Muscle layer of duodenum (tissue), 2 donors: Measurements from ENCODE around the gene RBL2.

Experiments used
- H3K27ac ChIP-seq: one replicate; pipeline ENCODE4 v1.7.0; 2013; ENCODE audit warnings: mild to moderate bottlenecking, low read length
- H3K27me3 ChIP-seq: one replicate; pipeline ENCODE4 v1.7.0; 2013; ENCODE audit warnings: low read depth, mild to moderate bottlenecking, control low read depth, low read length
- H3K36me3 ChIP-seq, 2 donors: one replicate each; pipeline ENCODE4 v1.7.0; 2013; ENCODE audit warnings: low read length in 2 of 2, control low read depth in 1 of 2, mild to moderate bottlenecking in 1 of 2; ENCODE audit not compliant: insufficient read depth in 2 of 2, control insufficient read depth in 1 of 2
- H3K4me1 ChIP-seq, 2 donors: one replicate each; pipeline ENCODE4 v1.7.0; 2013; ENCODE audit warnings: low read length in 2 of 2, mild to moderate bottlenecking in 2 of 2, control low read depth in 1 of 2, moderate library complexity in 1 of 2; ENCODE audit not compliant: insufficient read depth in 2 of 2, control insufficient read depth in 1 of 2
- H3K4me3 ChIP-seq, 2 donors: one replicate each; pipeline ENCODE4 v1.7.0; 2013; ENCODE audit warnings: low read length in 2 of 2, low read depth in 1 of 2, mild to moderate bottlenecking in 1 of 2
- H3K9me3 ChIP-seq, 2 donors: one replicate each; pipeline ENCODE4 v1.7.0; 2013; ENCODE audit warnings: low read length in 2 of 2, control low read depth in 1 of 2, mild to moderate bottlenecking in 1 of 2; ENCODE audit not compliant: control insufficient read depth in 1 of 2
- donor health status: healthy.

Gene RBL2

DNA sequence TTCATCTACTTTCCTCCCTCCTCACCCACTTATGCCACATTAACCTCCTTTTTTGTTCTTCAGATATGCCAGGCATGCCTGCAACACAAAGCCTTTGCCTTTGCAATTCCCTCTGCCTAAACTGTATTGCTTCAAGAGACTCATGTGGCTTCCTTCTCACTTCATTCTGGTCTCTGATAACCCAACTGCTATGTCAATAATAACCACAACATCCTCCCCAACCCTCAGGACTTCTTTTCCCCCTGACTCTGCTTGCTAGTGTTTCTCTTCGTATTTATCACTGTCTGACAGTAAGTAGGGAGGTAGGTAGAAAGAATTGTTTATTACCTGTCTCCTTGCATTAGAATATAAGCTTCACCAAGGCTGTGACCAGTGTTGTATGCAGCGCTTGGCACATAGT lies 22.4 kb downstream of the RBL2 start:
- Histone ChIP-seq H3K4me3 (no peak overlapping the region), H3K9me3 (no peaks in the 10 kb centered on the region), H3K27ac (no peak overlapping the region), H3K27me3 (no peaks in the 10 kb centered on the region), H3K4me1 (no peaks in the 10 kb centered on the region), H3K36me3 (peaks cover 58 to 77% of the 10 kb centered on the region in 2 donors)

DNA sequence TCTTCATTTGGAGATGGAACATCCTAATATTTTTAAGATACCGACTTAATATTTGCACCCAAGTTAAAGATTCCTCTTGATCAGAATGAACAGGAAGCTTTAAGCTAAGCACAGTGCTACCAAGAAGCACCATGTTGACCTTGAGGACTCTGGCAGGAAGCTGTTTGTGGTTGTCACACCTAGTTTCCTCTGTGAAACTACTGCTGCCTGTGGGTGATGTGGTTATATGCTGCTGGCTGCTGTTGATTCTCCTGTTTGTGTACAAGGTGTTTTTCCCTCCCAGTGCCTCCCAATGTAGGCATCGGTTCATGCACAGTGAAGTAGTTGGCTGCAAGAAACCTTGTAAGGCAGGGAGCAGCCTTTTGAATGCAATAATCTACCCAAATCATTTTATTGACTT lies 23.4 kb downstream of the RBL2 start:
- Histone ChIP-seq H3K27me3 (no peaks in the 10 kb centered on the region), H3K4me3 (no peak overlapping the region), H3K27ac (no peak overlapping the region), H3K4me1 (no peaks in the 10 kb centered on the region), H3K36me3 (peaks cover 62 to 83% of the 10 kb centered on the region in 2 donors), H3K9me3 (no peaks in the 10 kb centered on the region)

DNA sequence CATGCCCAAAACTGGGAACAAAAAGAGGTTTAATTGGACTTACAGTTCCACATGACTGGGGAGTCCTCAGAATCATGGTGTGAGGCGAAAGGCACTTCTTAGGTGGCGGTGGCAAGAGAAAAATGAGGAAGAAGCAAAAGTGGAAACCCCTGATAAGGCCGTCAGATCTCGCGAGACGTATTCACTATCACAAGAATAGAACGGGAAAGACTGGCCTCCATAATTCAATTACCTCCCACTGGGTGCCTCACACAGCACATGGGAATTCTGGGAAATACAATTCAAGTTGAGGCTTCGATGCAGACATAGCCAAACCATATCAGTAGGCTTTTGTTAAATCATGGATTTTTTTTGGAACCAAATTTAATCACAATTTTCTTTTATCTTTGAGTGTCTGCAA lies 24.4 kb downstream of the RBL2 start:
- Histone ChIP-seq H3K4me1 (no peaks in the 10 kb centered on the region), H3K9me3 (no peaks in the 10 kb centered on the region), H3K27me3 (no peaks in the 10 kb centered on the region), H3K27ac (no peak overlapping the region), H3K4me3 (no peak overlapping the region), H3K36me3 (peaks cover 58 to 80% of the 10 kb centered on the region in 2 donors)

DNA sequence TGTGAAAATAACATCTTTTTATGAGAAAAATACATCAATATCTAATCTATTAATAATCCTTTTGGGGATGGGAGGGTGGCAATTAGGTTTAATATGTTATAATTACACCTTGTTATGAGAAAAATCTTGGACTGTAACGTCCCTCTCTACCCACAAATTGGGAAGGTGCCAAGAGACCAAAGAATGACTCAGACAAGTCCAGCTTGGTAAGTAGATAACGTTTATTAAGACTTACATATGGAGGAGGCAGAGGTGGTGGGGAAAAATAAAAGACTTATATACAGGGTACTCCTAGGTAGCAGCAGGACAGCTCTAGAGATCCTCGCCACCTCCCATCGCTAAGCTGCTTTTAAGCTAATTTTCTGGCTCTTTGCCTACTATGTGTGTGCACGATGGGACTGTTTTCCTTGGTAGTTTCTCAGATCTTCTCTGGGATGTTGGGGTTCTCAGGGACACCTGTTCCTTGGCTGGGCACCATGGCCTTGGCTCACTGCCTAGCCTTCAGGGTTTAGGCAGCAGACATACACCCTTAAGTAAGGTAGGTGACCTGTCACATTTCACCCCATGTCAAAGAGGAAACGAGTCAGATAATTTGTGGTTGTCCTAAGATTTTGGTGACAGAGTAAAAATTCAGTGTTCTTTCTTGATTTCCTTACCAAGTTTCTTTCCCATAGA lies 31.5 kb downstream of the RBL2 start:
- Histone ChIP-seq H3K9me3 (no peaks in the 10 kb centered on the region), H3K27ac (no peak overlapping the region), H3K27me3 (no peaks in the 10 kb centered on the region), H3K4me3 (no peak overlapping the region), H3K36me3 (peaks cover 40 to 64% of the 10 kb centered on the region in 2 donors), H3K4me1 (no peaks in the 10 kb centered on the region)

DNA sequence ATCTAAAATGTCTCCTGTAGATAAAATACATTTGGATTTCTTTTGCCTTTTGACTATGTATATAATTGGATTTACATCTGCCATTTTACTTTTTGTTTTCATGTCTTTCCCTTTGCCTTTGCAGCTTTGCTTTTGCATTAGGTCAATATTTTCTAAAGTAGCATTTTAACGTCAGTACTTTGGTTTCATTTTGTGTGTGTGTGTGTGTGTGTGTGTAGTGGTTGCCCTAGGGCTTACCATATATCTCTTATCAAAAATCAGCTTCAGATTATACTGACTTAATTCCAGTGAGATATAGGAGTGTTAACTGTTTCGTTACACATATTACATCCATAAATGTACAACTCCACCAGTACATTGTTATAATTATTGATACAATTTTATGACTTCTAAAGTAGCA lies 42.6 kb downstream of the RBL2 start:
- H3K4me3 ChIP-seq: no peak overlapping the region
- no peaks in the 10 kb centered on the region for H3K9me3 ChIP-seq
- peaks cover 38 to 53% of the 10 kb centered on the region in 2 donors for H3K36me3 ChIP-seq
- H3K27ac ChIP-seq: no peak overlapping the region
- no peaks in the 10 kb centered on the region for H3K27me3 ChIP-seq
- H3K4me1 ChIP-seq: no peaks in the 10 kb centered on the region

DNA sequence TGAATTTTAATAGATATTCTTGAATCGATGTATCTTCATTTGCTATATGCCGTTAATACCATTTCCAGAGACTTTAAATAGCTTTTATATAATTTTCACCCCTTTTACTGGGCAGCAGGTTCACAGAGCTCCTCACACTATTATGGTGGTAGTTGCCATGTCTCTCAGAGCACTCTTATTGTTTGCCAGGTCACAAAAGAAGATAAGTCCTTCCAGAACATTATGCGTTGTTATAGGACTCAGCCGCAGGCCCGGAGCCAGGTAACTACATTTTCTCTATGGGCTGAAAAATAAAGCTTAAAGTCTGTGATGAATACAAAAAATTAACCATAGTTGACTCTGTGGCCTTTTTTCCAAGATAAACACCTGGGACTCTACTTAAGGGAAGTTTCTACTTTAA lies 44.7 kb downstream of the RBL2 start:
- Histone ChIP-seq H3K27ac (no peak overlapping the region), H3K9me3 (no peaks in the 10 kb centered on the region), H3K36me3 (peaks cover 44 to 49% of the 10 kb centered on the region in 2 donors), H3K4me1 (no peaks in the 10 kb centered on the region), H3K4me3 (no peak overlapping the region), H3K27me3 (no peaks in the 10 kb centered on the region)

DNA sequence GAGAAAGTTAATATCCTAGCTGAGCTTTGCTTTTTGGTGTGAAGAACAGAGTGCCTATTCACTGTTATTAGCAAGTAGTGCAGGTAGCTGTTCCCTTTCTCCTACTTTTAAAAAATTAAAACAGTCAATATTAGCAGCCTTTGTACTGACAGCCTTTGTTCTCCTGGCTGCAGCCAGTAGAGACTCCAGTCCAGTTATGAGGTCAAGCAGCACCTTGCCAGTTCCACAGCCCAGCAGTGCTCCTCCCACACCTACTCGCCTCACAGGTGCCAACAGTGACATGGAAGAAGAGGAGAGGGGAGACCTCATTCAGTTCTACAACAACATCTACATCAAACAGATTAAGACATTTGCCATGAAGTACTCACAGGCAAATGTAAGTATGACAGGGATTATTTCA lies 46.1 kb downstream of the RBL2 start:
- no peaks in the 10 kb centered on the region for H3K9me3 ChIP-seq
- no peak overlapping the region for H3K27ac ChIP-seq
- H3K4me1 ChIP-seq: no peaks in the 10 kb centered on the region
- H3K4me3 ChIP-seq: no peak overlapping the region
- no peaks in the 10 kb centered on the region for H3K27me3 ChIP-seq
- peaks cover 49 to 58% of the 10 kb centered on the region in 2 donors for H3K36me3 ChIP-seq

DNA sequence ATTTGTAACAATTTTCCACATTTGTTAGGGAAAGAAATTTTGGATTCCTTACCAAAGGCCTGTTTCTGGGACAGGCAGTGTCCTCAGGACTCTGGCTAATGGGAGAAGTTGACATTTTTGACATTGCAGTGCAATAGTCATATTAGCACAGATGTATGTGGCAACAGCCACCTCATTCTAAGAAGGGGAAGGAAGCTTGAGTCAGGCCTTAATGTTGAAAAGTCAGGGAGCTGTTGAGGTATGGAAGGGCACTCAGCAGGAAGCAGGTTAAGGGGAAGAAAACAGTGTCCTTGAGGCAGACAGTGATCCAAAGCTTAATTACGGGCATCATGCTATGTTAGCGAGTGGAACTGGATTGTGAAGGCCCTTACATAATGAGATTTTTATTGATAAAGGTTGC lies 47.9 kb downstream of the RBL2 start:
- H3K27me3 ChIP-seq: no peaks in the 10 kb centered on the region
- H3K9me3 ChIP-seq: no peaks in the 10 kb centered on the region
- H3K27ac ChIP-seq: no peak overlapping the region
- no peak overlapping the region for H3K4me3 ChIP-seq
- no peaks in the 10 kb centered on the region for H3K4me1 ChIP-seq
- peaks cover 48 to 72% of the 10 kb centered on the region in 2 donors for H3K36me3 ChIP-seq

DNA sequence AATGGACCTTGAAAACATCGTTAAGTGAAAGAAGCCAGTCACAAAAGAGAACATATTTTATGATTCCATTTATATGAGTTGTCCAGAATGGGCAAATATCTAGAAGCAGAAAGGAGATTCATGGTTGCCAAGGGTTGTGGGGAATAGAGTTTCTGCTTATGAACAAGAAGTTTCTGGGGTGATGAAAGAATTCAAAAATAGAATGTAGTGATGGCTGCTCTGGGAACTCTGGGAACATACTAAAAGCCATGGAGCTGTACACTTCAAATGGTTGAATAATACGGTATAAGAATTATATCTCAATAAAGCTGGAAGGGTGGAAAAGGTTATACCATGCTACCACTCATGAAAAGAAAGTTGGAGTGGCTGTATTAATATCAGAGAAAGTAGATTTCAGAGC lies 50.3 kb downstream of the RBL2 start:
- Histone ChIP-seq H3K27me3 (no peaks in the 10 kb centered on the region), H3K27ac (no peak overlapping the region), H3K36me3 (peaks cover 40 to 65% of the 10 kb centered on the region in 2 donors), H3K4me3 (no peak overlapping the region), H3K9me3 (no peaks in the 10 kb centered on the region), H3K4me1 (no peaks in the 10 kb centered on the region)

DNA sequence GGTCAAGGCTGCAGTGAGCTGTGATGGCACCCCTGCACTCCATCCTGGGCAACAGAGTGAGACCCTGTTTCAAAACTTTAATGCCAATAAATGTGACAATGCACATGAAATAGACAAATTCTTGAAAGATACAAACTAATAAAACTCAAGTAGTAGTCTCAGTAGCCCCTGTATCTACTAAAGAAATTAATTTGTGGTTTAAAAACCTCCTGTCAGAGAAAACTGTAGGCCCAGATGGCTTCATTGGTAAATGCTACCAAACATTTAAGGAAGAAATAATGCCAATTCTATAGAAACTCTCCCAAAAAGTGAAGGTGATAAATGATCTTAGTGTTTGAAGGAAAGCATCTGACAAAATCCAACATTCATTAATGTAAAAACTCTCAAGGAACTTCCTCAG lies 52.0 kb downstream of the RBL2 start:
- Histone ChIP-seq H3K27me3 (no peaks in the 10 kb centered on the region), H3K4me1 (no peaks in the 10 kb centered on the region), H3K36me3 (peaks cover 34 to 55% of the 10 kb centered on the region in 2 donors), H3K9me3 (no peaks in the 10 kb centered on the region), H3K27ac (no peak overlapping the region), H3K4me3 (no peak overlapping the region)

DNA sequence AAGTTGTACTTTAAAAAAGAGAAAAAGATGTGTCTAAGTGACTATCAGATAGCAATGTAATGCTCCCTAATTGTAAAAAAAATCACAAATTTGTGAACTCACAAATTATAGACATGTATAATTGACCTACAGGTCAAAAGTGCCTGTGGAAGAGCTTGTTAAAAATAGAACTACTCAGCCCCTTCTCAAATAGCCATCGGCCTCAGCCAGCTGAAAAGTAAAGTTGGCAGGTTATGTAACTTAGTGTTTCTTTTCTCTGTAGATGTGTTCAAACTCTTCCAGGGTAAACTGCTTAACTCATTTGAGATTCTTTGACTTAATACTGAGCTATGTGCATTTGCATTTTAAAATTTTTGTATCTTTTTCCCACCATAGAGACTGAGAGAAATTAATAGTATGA lies 55.5 kb downstream of the RBL2 start:
- H3K27ac ChIP-seq: no peak overlapping the region
- H3K4me1 ChIP-seq: no peaks in the 10 kb centered on the region
- H3K4me3 ChIP-seq: no peak overlapping the region
- H3K27me3 ChIP-seq: no peaks in the 10 kb centered on the region
- H3K9me3 ChIP-seq: no peaks in the 10 kb centered on the region
- peaks cover 33 to 64% of the 10 kb centered on the region in 2 donors for H3K36me3 ChIP-seq

DNA sequence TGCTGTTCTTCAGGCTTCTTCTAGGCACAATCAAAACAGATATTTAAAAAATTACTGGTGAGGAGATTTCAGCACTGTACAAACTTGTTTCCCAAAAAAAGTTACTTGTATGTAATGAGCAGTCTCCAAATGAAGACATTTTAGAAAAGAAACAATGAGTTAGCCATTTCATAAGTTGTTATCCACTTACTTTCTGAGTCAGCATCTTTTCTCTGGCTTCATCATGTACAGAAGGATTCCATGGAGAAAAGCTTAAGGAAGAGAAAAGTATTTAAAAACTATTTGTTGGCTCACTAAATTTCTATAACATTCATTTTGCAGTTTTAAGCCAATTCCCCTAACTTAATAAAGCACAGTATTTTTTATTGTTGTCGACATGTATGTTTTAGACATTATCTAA lies 58.2 kb downstream of the RBL2 start:
- Histone ChIP-seq H3K9me3 (no peaks in the 10 kb centered on the region), H3K27me3 (no peaks in the 10 kb centered on the region), H3K4me3 (no peak overlapping the region), H3K36me3 (peaks cover 43 to 67% of the 10 kb centered on the region in 2 donors), H3K27ac (no peak overlapping the region), H3K4me1 (no peaks in the 10 kb centered on the region)
